HepG2 (cell line): ENCODE results near the gene G6PC3. TPM values are rescaled to one million over a fixed set of nuclear protein-coding genes. Genes with fewer than 3 reads are reported as not detected.
A peak's percentile ranks its signal among the peaks of the same experiment; 100 is the strongest.

Source experiments
- CENPBD1 ChIP-seq: sonication (generic); formaldehyde crosslinking; IDR thresholded peaks from 2 replicates; pipeline ENCODE4 v1.8.0; 2022; ENCODE audit warnings: missing genetic modification reagents, low read depth, mild to moderate bottlenecking, borderline replicate concordance
- NFAT5 ChIP-seq: sonication (generic); formaldehyde crosslinking; IDR thresholded peaks from 2 replicates; pipeline ENCODE4 v1.4.0; 2020; ENCODE audit warnings: missing genetic modification reagents
- ONECUT2 ChIP-seq: sonication (generic); formaldehyde crosslinking; IDR thresholded peaks from 2 replicates; pipeline ENCODE4 v1.4.0; 2020; ENCODE audit warnings: missing genetic modification reagents
- PLRG1 ChIP-seq: fragments of 450-650 bp; conservative IDR thresholded peaks from 2 replicates; pipeline ENCODE4 v1.6.1; 2016
- RBM39 ChIP-seq: fragments of 200-400 bp; formaldehyde crosslinking; IDR thresholded peaks from one replicate; pipeline ENCODE4 v1.6.1; 2018; ENCODE audit warnings: antibody characterized with exemption, mild to moderate bottlenecking, low read depth, low read length; ENCODE audit not compliant: poor library complexity, severe bottlenecking
- SOX13 ChIP-seq, 3 experiments: fragments of 450-650 bp in 1 of 3; sonication (generic) in 1 of 3; formaldehyde crosslinking in 1 of 3; IDR thresholded peaks in 2 of 3; conservative IDR thresholded peaks in 1 of 3; 2 replicates each; pipeline versions ENCODE4 v1.5.0 to v1.6.1; 2016 to 2020; ENCODE audit warnings: antibody characterized with exemption in 1 of 3, mild to moderate bottlenecking in 1 of 3, missing compliant biosample characterization in 1 of 3, missing genetic modification reagents in 1 of 3, moderate library complexity in 1 of 3
- TRAFD1 ChIP-seq: sonication (generic); formaldehyde crosslinking; IDR thresholded peaks from 2 replicates; pipeline ENCODE4 v1.5.1; 2020; ENCODE audit warnings: missing genetic modification reagents, mild to moderate bottlenecking, borderline replicate concordance
- YY1 ChIP-seq: IDR thresholded peaks from 2 replicates; pipeline ENCODE4 v1.6.1; 2011; ENCODE audit warnings: low read length, low read depth, moderate library complexity, mild to moderate bottlenecking; ENCODE audit not compliant: insufficient read depth, insufficient replicate concordance
- ZBTB7B ChIP-seq: sonication (generic); formaldehyde crosslinking; IDR thresholded peaks from 2 replicates; pipeline ENCODE4 v1.4.0; 2020; ENCODE audit warnings: missing genetic modification reagents
- ZGPAT ChIP-seq: IDR thresholded peaks from 2 replicates; pipeline ENCODE4 v1.6.1; 2016; ENCODE audit warnings: mild to moderate bottlenecking
- ZNF136 ChIP-seq: sonication (generic); formaldehyde crosslinking; IDR thresholded peaks from 2 replicates; pipeline ENCODE4 v1.8.1; 2022; ENCODE audit warnings: low read depth, mild to moderate bottlenecking, moderate library complexity, missing genetic modification reagents
- ZNF138 ChIP-seq: sonication (generic); formaldehyde crosslinking; IDR thresholded peaks from 2 replicates; pipeline ENCODE4 v1.5.0; 2020; ENCODE audit warnings: mild to moderate bottlenecking, low read depth, missing genetic modification reagents
- ZNF160 ChIP-seq: sonication (generic); formaldehyde crosslinking; IDR thresholded peaks from 2 replicates; pipeline ENCODE4 v1.8.0; 2022; ENCODE audit warnings: mild to moderate bottlenecking, inconsistent platforms, missing genetic modification reagents
- ZNF234 ChIP-seq: sonication (generic); formaldehyde crosslinking; conservative IDR thresholded peaks from 2 replicates; pipeline ENCODE4 v1.5.1; 2020; ENCODE audit warnings: mild to moderate bottlenecking, missing genetic modification reagents
- ZNF333 ChIP-seq: sonication (generic); formaldehyde crosslinking; IDR thresholded peaks from 2 replicates; pipeline ENCODE4 v1.4.0; 2020; ENCODE audit warnings: mild to moderate bottlenecking, missing genetic modification reagents, borderline replicate concordance
- ZNF460 ChIP-seq: sonication (generic); formaldehyde crosslinking; IDR thresholded peaks from 2 replicates; pipeline ENCODE4 v1.5.1; 2020; ENCODE audit warnings: missing genetic modification reagents, mild to moderate bottlenecking, borderline replicate concordance
- ZNF530 ChIP-seq: sonication (generic); formaldehyde crosslinking; IDR thresholded peaks from 2 replicates; pipeline ENCODE4 v1.5.0; 2020; ENCODE audit warnings: low read depth, mild to moderate bottlenecking, missing genetic modification reagents
- ZSCAN12 ChIP-seq: sonication (generic); formaldehyde crosslinking; IDR thresholded peaks from 2 replicates; pipeline ENCODE4 v1.9.0; 2021; ENCODE audit warnings: mild to moderate bottlenecking, missing genetic modification reagents
- polyA plus RNA-seq, 8 experiments: library from polyadenylated mRNA; depleted of rRNA in 3 of 8; stranded (reverse) in 7 of 8; unstranded in 1 of 8; fragments of >200 nt; fragmentation: Illumina TruSeq in 4 of 8; extraction: Trizol in 4 of 8; gene quantifications; 2 replicates each; pipeline versions ENCODE4 v1.2.1 to v1.2.3, GENCODE V29; 2011 to 2016; ENCODE audit warnings: low read depth in 4 of 8, missing spikeins in 1 of 8, mixed read lengths in 1 of 8; ENCODE audit not compliant: insufficient read depth in 1 of 8
- total RNA-seq, 5 experiments: library from RNA; depleted of rRNA; stranded (reverse); fragments of >200 nt; fragmentation: Illumina TruSeq; extraction: Trizol; gene quantifications; 2 replicates each; pipeline ENCODE4 v1.2.3, GENCODE V29; 2016; ENCODE audit warnings: low read depth in 1 of 5

Gene G6PC3
- total and polyA plus RNA-seq, 2 of the 13 experiments (the other 11 are each of a cell fraction or from before 2014, with no cell fraction given): 38.5 to 75.8 TPM

DNA sequence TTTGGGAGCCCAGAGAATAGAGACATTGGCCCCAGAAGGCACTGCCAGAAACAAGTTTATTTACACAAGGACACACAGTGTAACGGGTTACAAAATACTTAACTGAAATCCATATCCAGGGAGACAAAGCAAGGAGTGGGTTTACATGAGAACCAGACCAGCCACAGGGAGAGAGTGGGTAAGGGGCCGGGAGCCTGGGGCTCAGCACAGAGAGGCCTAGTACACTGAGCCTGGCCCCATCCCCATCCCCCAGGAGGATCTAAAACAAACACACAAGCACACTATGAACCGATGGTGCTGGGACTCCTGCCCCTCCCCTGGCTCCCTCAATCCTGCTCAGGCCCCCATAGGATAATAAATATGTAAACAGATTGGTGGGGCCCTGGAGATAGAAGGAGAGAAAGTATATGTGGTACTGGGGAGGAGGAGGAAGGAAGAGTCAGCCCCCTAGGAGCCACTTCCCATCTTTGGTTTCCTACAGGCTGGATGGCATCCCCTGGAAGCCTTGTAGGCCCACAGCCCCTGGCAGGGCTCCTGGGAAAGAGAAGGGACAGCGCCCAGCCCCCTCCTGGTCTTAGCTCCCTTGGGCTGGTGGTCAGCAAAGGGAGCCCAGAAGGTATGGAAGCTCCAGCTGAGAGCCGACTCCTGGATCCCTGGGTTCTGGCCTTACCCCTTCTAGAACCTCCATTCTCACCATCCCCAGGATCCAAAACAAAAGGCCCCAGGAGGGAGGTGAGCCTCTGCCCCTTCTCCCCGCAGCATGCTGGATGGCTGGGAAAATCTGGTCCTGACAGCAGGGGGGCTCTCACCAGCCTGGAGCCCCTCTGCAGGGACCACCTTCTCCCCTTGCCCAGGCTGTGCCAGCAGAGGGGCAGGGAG is 6.4 kb downstream of the G6PC3 start (continued):
- TF ChIP-seq NFAT5 (no peak), ZGPAT (CRISPR knock-in tag) (peak; percentile 52; the same call in 1 of the 2 replicates), ZNF333 (CRISPR knock-in tag) (no peak), ZNF460 (CRISPR knock-in tag) (no peak), ZNF138 (CRISPR knock-in tag) (no peak), ZBTB7B (CRISPR knock-in tag) (peak; percentile 72; the same call in 1 of the 2 replicates), ZNF234 (0 out of 2 replicates have a peak, but pooled peaks have one; percentile 39), TRAFD1 (CRISPR knock-in tag) (no peak), SOX13 (IDR thresholded peaks at IDR 0.05) (no peak), SOX13 (CRISPR knock-in tag; conservative IDR thresholded peaks at IDR 0.05 in 1 of 2, IDR thresholded peaks at IDR 0.05 in 1 of 2) (no peak), ZNF136 (CRISPR knock-in tag) (no peak), ZNF530 (no peak), RBM39 (peak; percentile 56), PLRG1 (no peak), YY1 (no peak), ZSCAN12 (CRISPR knock-in tag) (0 out of 2 replicates have a peak, but pooled peaks have one; percentile 24), CENPBD1 (CRISPR knock-in tag) (no peak), ZNF160 (no peak), ONECUT2 (CRISPR knock-in tag) (0 out of 2 replicates have a peak, but pooled peaks have one; percentile 21)
